ENCODE measurements around the gene VAMP2.

Gene VAMP2

GRCh38 chr17:8175795-8176196 lies 13.0 kb upstream of the VAMP2 start:
- DNase-seq = peak in 1 of 2 experiments; percentile 24

- peak in 1 of 2 experiments; percentile 77 for DNase-seq
Observed at GRCh38 chr17:8173871-8174322, 11.1 kb upstream of the VAMP2 start.

GRCh38 chr17:8173056-8173870 lies 10.5 kb upstream of the VAMP2 start:
- peak; percentile 93 to 99 for DNase-seq

- DNase-seq = peak in 1 of 2 experiments; percentile 16
Observed at GRCh38 chr17:8170186-8170585, 7.4 kb upstream of the VAMP2 start.

- no peak for DNase-seq
Observed at GRCh38 chr17:8167526-8167925, 4.8 kb upstream of the VAMP2 start.

GRCh38 chr17:8166731-8167130 lies 4.0 kb upstream of the VAMP2 start:
- no peak for DNase-seq

- no peak for DNase-seq
Observed at GRCh38 chr17:8164815-8165131, 2.0 kb upstream of the VAMP2 start.

GRCh38 chr17:8163978-8164814 lies 1.4 kb upstream of the VAMP2 start:
- DNase-seq = peak in 1 of 2 experiments; percentile 21

GRCh38 chr17:8162997-8163977 lies 539 bp upstream of the VAMP2 start:
- peak in 1 of 2 experiments; percentile 46 for DNase-seq

GRCh38 chr17:8161289-8162232 lies 1.2 kb downstream of the VAMP2 start:
- peak in 1 of 2 experiments; percentile 8 for DNase-seq

GRCh38 chr17:8160741-8161221 lies 2.0 kb downstream of the VAMP2 start:
- no peak for DNase-seq

GRCh38 chr17:8160224-8160577 lies 2.5 kb downstream of the VAMP2 start:
- no peak for DNase-seq

- DNase-seq = no peak
Observed at GRCh38 chr17:8159459-8160223, 3.1 kb downstream of the VAMP2 start.

GRCh38 chr17:8159032-8159400 lies 3.7 kb downstream of the VAMP2 start:
- no peak for DNase-seq

- peak; percentile 61 to 83 for DNase-seq
Observed at GRCh38 chr17:8158267-8159031, 4.3 kb downstream of the VAMP2 start.

- peak; percentile 99 for DNase-seq
Observed at GRCh38 chr17:8156246-8156992, 6.3 kb downstream of the VAMP2 start.

GRCh38 chr17:8155996-8156245 lies 6.8 kb downstream of the VAMP2 start:
- no peak for DNase-seq

GRCh38 chr17:8155231-8155995 lies 7.3 kb downstream of the VAMP2 start:
- DNase-seq = no peak
